ENCODE results near the gene GMDS.

DNA sequence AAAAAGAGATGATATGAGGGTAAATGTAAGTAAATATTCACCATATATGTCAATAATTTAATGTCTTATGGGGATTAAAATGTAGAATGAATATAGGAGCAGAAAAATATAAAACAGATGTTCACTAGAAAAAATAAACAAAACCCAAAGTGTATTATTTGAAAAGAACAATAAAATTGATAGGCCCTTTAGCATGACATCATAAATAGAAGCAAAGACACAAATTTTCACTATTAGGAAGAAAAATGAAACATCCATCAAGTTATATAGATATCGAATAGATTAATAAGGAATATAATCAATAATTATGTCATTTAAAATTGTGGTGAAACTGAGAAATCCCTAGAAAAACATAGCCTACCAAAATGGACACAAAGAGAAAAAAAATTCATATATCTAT lies 40.1 kb upstream of the GMDS start:
- TF ChIP-seq, protein P1, sequence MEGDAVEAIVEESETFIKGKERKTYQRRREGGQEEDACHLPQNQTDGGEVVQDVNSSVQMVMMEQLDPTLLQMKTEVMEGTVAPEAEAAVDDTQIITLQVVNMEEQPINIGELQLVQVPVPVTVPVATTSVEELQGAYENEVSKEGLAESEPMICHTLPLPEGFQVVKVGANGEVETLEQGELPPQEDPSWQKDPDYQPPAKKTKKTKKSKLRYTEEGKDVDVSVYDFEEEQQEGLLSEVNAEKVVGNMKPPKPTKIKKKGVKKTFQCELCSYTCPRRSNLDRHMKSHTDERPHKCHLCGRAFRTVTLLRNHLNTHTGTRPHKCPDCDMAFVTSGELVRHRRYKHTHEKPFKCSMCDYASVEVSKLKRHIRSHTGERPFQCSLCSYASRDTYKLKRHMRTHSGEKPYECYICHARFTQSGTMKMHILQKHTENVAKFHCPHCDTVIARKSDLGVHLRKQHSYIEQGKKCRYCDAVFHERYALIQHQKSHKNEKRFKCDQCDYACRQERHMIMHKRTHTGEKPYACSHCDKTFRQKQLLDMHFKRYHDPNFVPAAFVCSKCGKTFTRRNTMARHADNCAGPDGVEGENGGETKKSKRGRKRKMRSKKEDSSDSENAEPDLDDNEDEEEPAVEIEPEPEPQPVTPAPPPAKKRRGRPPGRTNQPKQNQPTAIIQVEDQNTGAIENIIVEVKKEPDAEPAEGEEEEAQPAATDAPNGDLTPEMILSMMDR (IDR thresholded peaks at IDR 0.05; ENCODE audit: extremely low read depth in 1 of 2, insufficient read depth in 1 of 2, low read depth in 1 of 2, low read length in 2 of 2), result no peak
- TF ChIP-seq FOS (IDR thresholded peaks at IDR 0.05; ENCODE audit: borderline replicate concordance, insufficient read depth, low read length), result no peak
- TF ChIP-seq GATA2 (IDR thresholded peaks at IDR 0.05; ENCODE audit: insufficient read depth, insufficient read length, low read depth, low read length), result no peak
- no peak for TF ChIP-seq POLR2A (IDR thresholded peaks at IDR 0.05; ENCODE audit: low read depth, low read length)
- no peak for TF ChIP-seq MYC (IDR thresholded peaks at IDR 0.05; ENCODE audit: low read depth, low read length)
- no peak for TF ChIP-seq POLR2AphosphoS5 (IDR thresholded peaks at IDR 0.05; ENCODE audit: insufficient read depth, low read depth, low read length)

All from endothelial cell of umbilical vein (primary cell).